Esophagus muscularis mucosa (tissue), 3 donors: ENCODE results near the gene AMER3.

Experiments
- POLR2A ChIP-seq: fragments of 450-650 bp; IDR thresholded peaks from one replicate; pipeline ENCODE4 v1.6.1; 2017; ENCODE audit warnings: antibody characterized with exemption, moderate library complexity, mild to moderate bottlenecking, low read depth
- TF ChIP-seq, protein P1 (sequence below), 3 experiments: fragments of 200-600 bp in 2 of 3; fragments of 450-650 bp in 1 of 3; sonication (generic) in 2 of 3; IDR thresholded peaks; one replicate each; pipeline ENCODE4 v1.5.1; 2017 to 2019; ENCODE audit warnings: antibody characterized with exemption in 3 of 3, mild to moderate bottlenecking in 2 of 3, moderate library complexity in 1 of 3

DNA sequence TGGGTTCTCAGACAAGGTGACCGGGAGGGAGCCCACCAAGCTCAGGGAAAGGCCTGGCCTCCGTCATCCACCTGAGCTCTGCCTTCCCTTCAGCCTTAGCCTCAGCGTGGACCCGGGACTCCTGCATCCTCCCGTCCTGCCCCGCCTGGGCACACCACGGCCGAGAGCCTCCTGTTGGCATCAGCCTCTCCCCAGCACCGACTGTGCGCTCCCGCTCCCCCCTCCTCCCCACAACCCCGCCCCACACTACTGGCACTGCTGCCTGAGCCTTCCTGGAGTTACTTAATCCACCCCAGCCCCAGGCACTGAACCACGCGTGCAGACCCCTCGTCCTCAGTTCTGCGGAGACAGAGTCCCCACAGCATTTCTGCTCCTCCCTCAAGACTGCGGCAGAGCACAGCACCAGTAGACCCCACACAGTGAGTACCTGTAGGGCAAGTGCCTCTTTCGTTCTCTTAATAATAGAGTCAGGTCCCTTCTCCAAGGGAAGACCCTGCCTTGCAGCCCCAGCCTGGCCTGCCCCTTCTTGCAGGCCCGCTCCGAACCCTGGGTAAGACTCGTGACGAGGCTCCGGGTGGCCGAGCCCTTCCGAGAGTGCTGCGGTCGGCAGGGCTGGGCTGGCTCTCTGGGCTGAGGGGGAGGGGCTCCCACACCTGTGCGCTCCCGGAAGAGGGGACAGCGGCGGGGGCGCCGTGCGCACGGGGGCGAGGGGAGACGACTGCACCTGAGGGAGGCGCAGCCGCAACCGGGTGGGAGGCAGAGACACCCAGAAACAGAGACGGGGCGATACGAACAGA, at the start of gene AMER3:
- TF ChIP-seq, protein P1, sequence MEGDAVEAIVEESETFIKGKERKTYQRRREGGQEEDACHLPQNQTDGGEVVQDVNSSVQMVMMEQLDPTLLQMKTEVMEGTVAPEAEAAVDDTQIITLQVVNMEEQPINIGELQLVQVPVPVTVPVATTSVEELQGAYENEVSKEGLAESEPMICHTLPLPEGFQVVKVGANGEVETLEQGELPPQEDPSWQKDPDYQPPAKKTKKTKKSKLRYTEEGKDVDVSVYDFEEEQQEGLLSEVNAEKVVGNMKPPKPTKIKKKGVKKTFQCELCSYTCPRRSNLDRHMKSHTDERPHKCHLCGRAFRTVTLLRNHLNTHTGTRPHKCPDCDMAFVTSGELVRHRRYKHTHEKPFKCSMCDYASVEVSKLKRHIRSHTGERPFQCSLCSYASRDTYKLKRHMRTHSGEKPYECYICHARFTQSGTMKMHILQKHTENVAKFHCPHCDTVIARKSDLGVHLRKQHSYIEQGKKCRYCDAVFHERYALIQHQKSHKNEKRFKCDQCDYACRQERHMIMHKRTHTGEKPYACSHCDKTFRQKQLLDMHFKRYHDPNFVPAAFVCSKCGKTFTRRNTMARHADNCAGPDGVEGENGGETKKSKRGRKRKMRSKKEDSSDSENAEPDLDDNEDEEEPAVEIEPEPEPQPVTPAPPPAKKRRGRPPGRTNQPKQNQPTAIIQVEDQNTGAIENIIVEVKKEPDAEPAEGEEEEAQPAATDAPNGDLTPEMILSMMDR (IDR thresholded peaks at IDR 0.05) = no peak
- TF ChIP-seq POLR2A = no peak
